ENCODE data around the gene TSPAN5. TPM values are rescaled to one million over a fixed set of nuclear protein-coding genes. Genes with fewer than 3 reads are reported as not detected.

The TSPAN5 gene
- total and polyA plus RNA-seq, 10 donors: 4.6 to 33.6 (median 22.9) TPM

- Histone ChIP-seq H3K27ac (no peak overlapping the region), H3K4me3 (no peak overlapping the region), H3K9me3 (no peaks in the 10 kb centered on the region), H3K36me3 (no peaks in the 10 kb centered on the region), H3K4me1 (peaks cover 0 to 30% (median 7%) of the 10 kb centered on the region in 6 donors), H3K27me3 (replicated peaks in 1 of 7) (no peaks in the 10 kb centered on the region)
- no peak for TF ChIP-seq POLR2A (IDR thresholded peaks at IDR 0.05)
- no peak for TF ChIP-seq CTCF (IDR thresholded peaks at IDR 0.05 in 8 of 11, conservative IDR thresholded peaks at IDR 0.05 in 3 of 11)
- no peak for TF ChIP-seq POLR2AphosphoS5 (IDR thresholded peaks at IDR 0.05)
- DNase-seq: no peak
- 90 to 95% (median 91%) methylated on average over 8 of the region's 8 CpGs for WGBS, 5 donors
- intact Hi-C loops (cut with DNase I; ENCODE audit: low total_unique reads): no loop called here
Observed at GRCh38 chr4:98630737-98631454, 27.5 kb downstream of the TSPAN5 start.

- Histone ChIP-seq H3K9me3 (no peaks in the 10 kb centered on the region), H3K4me3 (no peak overlapping the region), H3K27ac (peak overlapping the region in 5 of 8 donors; percentile 9 to 67 (median 58)), H3K27me3 (replicated peaks in 1 of 7) (no peaks in the 10 kb centered on the region), H3K36me3 (no peaks in the 10 kb centered on the region), H3K4me1 (peaks cover 3 to 39% (median 6%) of the 10 kb centered on the region in 6 donors)
- 59 to 84% (median 67%) methylated on average over 3 of the region's 3 CpGs for WGBS, 5 donors
- TF ChIP-seq POLR2AphosphoS5 (IDR thresholded peaks at IDR 0.05): no peak
- TF ChIP-seq CTCF (IDR thresholded peaks at IDR 0.05 in 8 of 11, conservative IDR thresholded peaks at IDR 0.05 in 3 of 11): no peak
- TF ChIP-seq POLR2A (IDR thresholded peaks at IDR 0.05): no peak
- no peak for DNase-seq
- intact Hi-C loops (cut with DNase I; ENCODE audit: low total_unique reads): no loop called here
Observed at GRCh38 chr4:98627531-98628257, 30.7 kb downstream of the TSPAN5 start.

- Histone ChIP-seq H3K9me3 (no peaks in the 10 kb centered on the region), H3K36me3 (no peaks in the 10 kb centered on the region), H3K27me3 (replicated peaks in 1 of 7) (no peaks in the 10 kb centered on the region), H3K4me1 (peaks cover 3 to 29% (median 6%) of the 10 kb centered on the region in 6 donors), H3K27ac (peak overlapping the region; percentile 1 to 67 (median 42)), H3K4me3 (no peak overlapping the region)
- 58 to 78% (median 68%) methylated on average over 4 of the region's 4 CpGs for WGBS, 5 donors
- TF ChIP-seq POLR2A (IDR thresholded peaks at IDR 0.05) (no peak), POLR2AphosphoS5 (IDR thresholded peaks at IDR 0.05) (peak; percentile 17 to 50 (median 32)), CTCF (IDR thresholded peaks at IDR 0.05 in 8 of 11, conservative IDR thresholded peaks at IDR 0.05 in 3 of 11) (no peak)
- no peak for DNase-seq
- intact Hi-C loops (cut with DNase I; ENCODE audit: low total_unique reads): no loop called here
Observed at GRCh38 chr4:98626350-98626749, 32.1 kb downstream of the TSPAN5 start.

GRCh38 chr4:98625920-98626319, 32.5 kb downstream of the TSPAN5 start:
- intact Hi-C loops (cut with DNase I; ENCODE audit: low total_unique reads): no loop called here
- H3K27me3 ChIP-seq (replicated peaks in 1 of 7): no peaks in the 10 kb centered on the region
- peak overlapping the region; percentile 1 to 67 (median 42) for H3K27ac ChIP-seq
- WGBS, 5 donors: 72 to 89% (median 82%) methylated on average over 2 of the region's 2 CpGs
- no peaks in the 10 kb centered on the region for H3K36me3 ChIP-seq
- TF ChIP-seq POLR2A (IDR thresholded peaks at IDR 0.05) (no peak), POLR2AphosphoS5 (IDR thresholded peaks at IDR 0.05) (no peak), CTCF (IDR thresholded peaks at IDR 0.05 in 8 of 11, conservative IDR thresholded peaks at IDR 0.05 in 3 of 11) (no peak)
- no peak overlapping the region for H3K4me3 ChIP-seq
- DNase-seq: no peak
- peaks cover 3 to 29% (median 6%) of the 10 kb centered on the region in 6 donors for H3K4me1 ChIP-seq
- no peaks in the 10 kb centered on the region for H3K9me3 ChIP-seq
